ENCODE measurements around the gene ARHGAP44. TPM values are rescaled to one million over a fixed set of nuclear protein-coding genes. Genes with fewer than 3 reads are reported as not detected.

Gene ARHGAP44
- total RNA-seq, 1 experiment from 2014 or later = 7.3 TPM

DNA sequence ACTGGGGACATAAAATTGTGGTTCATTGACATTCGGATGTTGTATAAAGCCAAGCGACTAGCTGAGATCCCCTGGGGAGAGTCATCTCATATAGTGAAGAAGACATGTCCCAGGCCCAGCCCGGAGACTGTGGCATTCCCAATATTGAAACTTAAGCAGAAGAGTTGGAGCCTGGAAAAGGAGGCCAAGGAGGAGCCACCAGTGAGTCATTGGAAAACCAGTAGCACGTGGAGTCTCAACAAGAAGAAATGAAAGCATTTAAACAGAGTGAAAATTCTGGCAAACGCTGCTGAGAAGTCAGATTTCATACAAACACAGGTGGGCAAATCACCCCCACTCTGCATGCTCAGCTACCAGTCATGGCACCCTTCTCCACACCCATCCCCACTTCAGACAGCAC is 237.9 kb downstream of the ARHGAP44 start:
- intact Hi-C loops (cut with micrococcal nuclease) = no loop called here
- H3K4me1 ChIP-seq (ENCODE audit: control insufficient read depth in 1 of 2, insufficient read depth in 2 of 2, low read length in 2 of 2) = peaks cover 4 to 9% of the 10 kb centered on the region in 2 experiments; a peak in 2 of 4 replicates
- H3K36me3 ChIP-seq (ENCODE audit: control insufficient read depth in 1 of 2, insufficient read depth in 2 of 2, low read length in 2 of 2) = no peaks in the 10 kb centered on the region
- DNase-seq (ENCODE audit: low read depth, low spot score) (no peak), ATAC-seq (no peak)
- POLR2A ChIA-PET = no interaction called here
- no peaks in the 10 kb centered on the region for H3K9me3 ChIP-seq (ENCODE audit: control insufficient read depth in 1 of 2, insufficient read depth in 1 of 2, low read depth in 1 of 2, low read length in 2 of 2)
- no peaks in the 10 kb centered on the region for H3K79me2 ChIP-seq (ENCODE audit: insufficient read depth, low read length)
- no peaks in the 10 kb centered on the region for H4K20me1 ChIP-seq (ENCODE audit: insufficient read depth)
- CTCF ChIA-PET = no interaction called here
- H2AFZ ChIP-seq (ENCODE audit: low read depth, low read length, poor library complexity, severe bottlenecking) = no peak overlapping the region
- no peak overlapping the region for H3K4me3 ChIP-seq (replicated peaks in 1 of 2; ENCODE audit: low read depth in 1 of 2, low read length in 2 of 2)
- no peak overlapping the region for H3K27ac ChIP-seq (ENCODE audit: low read depth, low read length)
- H3K9ac ChIP-seq (ENCODE audit: low read length) = no peak overlapping the region
- no peak overlapping the region for H3K4me2 ChIP-seq (ENCODE audit: low read length)
- RAD21 ChIA-PET (ENCODE audit: low non-redundant PET in 1 of 2, low total read pairs in 2 of 2, uncharacterized antibody in 2 of 2, unreplicated experiment in 2 of 2) = no interaction called here
- H3K27me3 ChIP-seq (ENCODE audit: insufficient read depth, low read length) = 0 out of 2 replicates have a peak, but pooled peaks cover 3% of the 10 kb centered on the region
- BruUV-seq (replicated peaks) = no TSS peak
- TF ChIP-seq REST (IDR thresholded peaks at IDR 0.05; ENCODE audit: low read depth) (no peak), SP1 (IDR thresholded peaks at IDR 0.05; ENCODE audit: low read depth) (no peak), CEBPB (IDR thresholded peaks at IDR 0.05; ENCODE audit: low read depth) (no peak), CBX3 (IDR thresholded peaks at IDR 0.05; ENCODE audit: low read depth) (no peak), FOSL1 (IDR thresholded peaks at IDR 0.05; ENCODE audit: low read depth) (no peak), ZFX (IDR thresholded peaks at IDR 0.05) (no peak), SRF (IDR thresholded peaks at IDR 0.05; ENCODE audit: low read depth) (no peak), EGR1 (IDR thresholded peaks at IDR 0.05; ENCODE audit: low read depth) (no peak)
- no peaks in the 10 kb centered on the region for H3K9me2 ChIP-seq (ENCODE audit: insufficient read depth)

- ChIA-PET RAD21 (ENCODE audit: low non-redundant PET in 1 of 2, low total read pairs in 2 of 2, uncharacterized antibody in 2 of 2, unreplicated experiment in 2 of 2) (no interaction called here), CTCF (interaction anchor here (0.9 to 4.5 kb wide), 4 partner anchors 9 to 20 kb away, joined by 4 to 46 read pairs (median 14); partner anchors contain the start of gene ELAC2), POLR2A (interaction anchor here (0.9 kb wide), 1 partner anchor 11 kb away, joined by 3 read pairs; the partner anchor contains the start of gene ELAC2)
- H3K4me3 ChIP-seq (replicated peaks in 1 of 2; ENCODE audit: low read depth in 1 of 2, low read length in 2 of 2) = no peak overlapping the region
- no peaks in the 10 kb centered on the region for H4K20me1 ChIP-seq (ENCODE audit: insufficient read depth)
- H3K27me3 ChIP-seq (ENCODE audit: insufficient read depth, low read length) = 0 out of 2 replicates have a peak, but pooled peaks cover 3% of the 10 kb centered on the region
- no peaks in the 10 kb centered on the region for H3K36me3 ChIP-seq (ENCODE audit: control insufficient read depth in 1 of 2, insufficient read depth in 2 of 2, low read length in 2 of 2)
- H3K9me3 ChIP-seq (ENCODE audit: control insufficient read depth in 1 of 2, insufficient read depth in 1 of 2, low read depth in 1 of 2, low read length in 2 of 2) = no peaks in the 10 kb centered on the region
- H3K4me2 ChIP-seq (ENCODE audit: low read length) = no peak overlapping the region
- DNase-seq (ENCODE audit: low read depth, low spot score) (no peak), ATAC-seq (no peak)
- H3K4me1 ChIP-seq (ENCODE audit: control insufficient read depth in 1 of 2, insufficient read depth in 2 of 2, low read length in 2 of 2) = peaks cover 2 to 5% of the 10 kb centered on the region in 2 experiments; a peak in 2 of 4 replicates
- BruUV-seq (replicated peaks) = no TSS peak
- no peaks in the 10 kb centered on the region for H3K9me2 ChIP-seq (ENCODE audit: insufficient read depth)
- intact Hi-C loops (cut with micrococcal nuclease) = no loop called here
- no peak overlapping the region for H3K27ac ChIP-seq (ENCODE audit: low read depth, low read length)
- H3K9ac ChIP-seq (ENCODE audit: low read length) = no peak overlapping the region
- no peaks in the 10 kb centered on the region for H3K79me2 ChIP-seq (ENCODE audit: insufficient read depth, low read length)
- no peak overlapping the region for H2AFZ ChIP-seq (ENCODE audit: low read depth, low read length, poor library complexity, severe bottlenecking)
- TF ChIP-seq, protein P1, sequence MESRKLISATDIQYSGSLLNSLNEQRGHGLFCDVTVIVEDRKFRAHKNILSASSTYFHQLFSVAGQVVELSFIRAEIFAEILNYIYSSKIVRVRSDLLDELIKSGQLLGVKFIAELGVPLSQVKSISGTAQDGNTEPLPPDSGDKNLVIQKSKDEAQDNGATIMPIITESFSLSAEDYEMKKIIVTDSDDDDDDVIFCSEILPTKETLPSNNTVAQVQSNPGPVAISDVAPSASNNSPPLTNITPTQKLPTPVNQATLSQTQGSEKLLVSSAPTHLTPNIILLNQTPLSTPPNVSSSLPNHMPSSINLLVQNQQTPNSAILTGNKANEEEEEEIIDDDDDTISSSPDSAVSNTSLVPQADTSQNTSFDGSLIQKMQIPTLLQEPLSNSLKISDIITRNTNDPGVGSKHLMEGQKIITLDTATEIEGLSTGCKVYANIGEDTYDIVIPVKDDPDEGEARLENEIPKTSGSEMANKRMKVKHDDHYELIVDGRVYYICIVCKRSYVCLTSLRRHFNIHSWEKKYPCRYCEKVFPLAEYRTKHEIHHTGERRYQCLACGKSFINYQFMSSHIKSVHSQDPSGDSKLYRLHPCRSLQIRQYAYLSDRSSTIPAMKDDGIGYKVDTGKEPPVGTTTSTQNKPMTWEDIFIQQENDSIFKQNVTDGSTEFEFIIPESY (IDR thresholded peaks at IDR 0.05; ENCODE audit: extremely low read depth, insufficient replicate concordance, low read length) = no peak
- no peak for TF ChIP-seq TCF7L2 (IDR thresholded peaks at IDR 0.05; ENCODE audit: borderline replicate concordance, extremely low read depth, insufficient read depth, insufficient read length)
- no peak for TF ChIP-seq YY1 (IDR thresholded peaks at IDR 0.05; ENCODE audit: extremely low read depth, insufficient replicate concordance, low read depth, low read length)
- TF ChIP-seq CTCF (IDR thresholded peaks at IDR 0.05 in 2 of 3, conservative IDR thresholded peaks at IDR 0.05 in 1 of 3; ENCODE audit: borderline replicate concordance in 1 of 3, insufficient read depth in 1 of 3, low read depth in 2 of 3, low read length in 2 of 3) = no peak
Observed at GRCh38 chr17:13029340-13029739, 240.0 kb downstream of the ARHGAP44 start.
